Common myeloid progenitor, CD34-positive (primary cell): ENCODE data around the gene DPM2.

ENCODE experiments used
- CTCF ChIA-PET: fragments of 350-600 bp; sonication (Branson Sonifier 250); formaldehyde crosslinking; loops from one replicate; lab custom pipeline; 2021; ENCODE audit warnings: antibody characterized with exemption; lab: Charles Lee
- POLR2A ChIA-PET: fragments of 350-600 bp; sonication (Branson Sonifier 250); formaldehyde crosslinking; loops from one replicate; lab custom pipeline; 2021; ENCODE audit warnings: antibody characterized with exemption; lab: Charles Lee
- DNase-seq, 3 donors: peaks; one replicate each; pipeline versions ENCODE4 v3.0.0 to v3.0.0-alpha.2; 2013
- H3K27ac ChIP-seq, 2 experiments: 1 replicate in 1 of 2; 2 replicates in 1 of 2; pipeline ENCODE4 v1.7.0; 2013; ENCODE audit warnings: inconsistent platforms in 2 of 2, low read length in 2 of 2, mild to moderate bottlenecking in 2 of 2, low read depth in 1 of 2, moderate library complexity in 1 of 2; ENCODE audit not compliant: severe bottlenecking in 2 of 2, insufficient read depth in 1 of 2, poor library complexity in 1 of 2
- H3K27me3 ChIP-seq, 5 experiments: replicated peaks in 2 of 5; 1 replicate in 3 of 5; 2 replicates in 2 of 5; pipeline versions ENCODE4 v1.6.1 to v1.7.0; 2013; ENCODE audit warnings: low read length in 4 of 5, mild to moderate bottlenecking in 2 of 5, moderate library complexity in 2 of 5, inconsistent platforms in 1 of 5; ENCODE audit not compliant: insufficient read depth in 5 of 5, control insufficient read depth in 4 of 5
- H3K36me3 ChIP-seq, 4 experiments: 1 replicate in 2 of 4; 2 replicates in 2 of 4; pipeline versions ENCODE4 v1.6.1 to v1.7.0; 2013; ENCODE audit warnings: low read length in 3 of 4, control low read depth in 1 of 4, mild to moderate bottlenecking in 1 of 4; ENCODE audit not compliant: control insufficient read depth in 4 of 4, insufficient read depth in 4 of 4
- H3K4me1 ChIP-seq, 4 experiments: 1 replicate in 3 of 4; 2 replicates in 1 of 4; pipeline versions ENCODE4 v1.6.1 to v1.7.1; 2013; ENCODE audit warnings: low read length in 3 of 4, mild to moderate bottlenecking in 3 of 4, control low read depth in 1 of 4, inconsistent platforms in 1 of 4, moderate library complexity in 1 of 4; ENCODE audit not compliant: control insufficient read depth in 4 of 4, insufficient read depth in 4 of 4; ENCODE audit errors: control extremely low read depth in 1 of 4
- H3K4me3 ChIP-seq, 7 experiments: 1 replicate in 4 of 7; 2 replicates in 3 of 7; pipeline versions ENCODE4 v1.5.1 to v1.7.0; 2013; ENCODE audit warnings: mild to moderate bottlenecking in 7 of 7, low read length in 6 of 7, moderate library complexity in 6 of 7, inconsistent platforms in 2 of 7, low read depth in 2 of 7, control low read depth in 1 of 7; ENCODE audit not compliant: insufficient read depth in 4 of 7, control insufficient read depth in 1 of 7; ENCODE audit errors: extremely low read depth in 1 of 7
- H3K9me3 ChIP-seq, 5 experiments: 1 replicate in 4 of 5; 2 replicates in 1 of 5; pipeline versions ENCODE4 v1.6.1 to v1.7.1; 2013; ENCODE audit warnings: low read length in 4 of 5, mild to moderate bottlenecking in 2 of 5, inconsistent platforms in 1 of 5, low read depth in 1 of 5, moderate library complexity in 1 of 5; ENCODE audit not compliant: control insufficient read depth in 4 of 5, insufficient read depth in 2 of 5; ENCODE audit errors: control extremely low read depth in 1 of 5
- WGBS: methylation state at CpG from one replicate; pipeline ENCODE4 v1.1.5; 2013; ENCODE audit not compliant: insufficient coverage; 5-methylcytosine and 5-hydroxymethylcytosine counted together

The DPM2 gene

DNA sequence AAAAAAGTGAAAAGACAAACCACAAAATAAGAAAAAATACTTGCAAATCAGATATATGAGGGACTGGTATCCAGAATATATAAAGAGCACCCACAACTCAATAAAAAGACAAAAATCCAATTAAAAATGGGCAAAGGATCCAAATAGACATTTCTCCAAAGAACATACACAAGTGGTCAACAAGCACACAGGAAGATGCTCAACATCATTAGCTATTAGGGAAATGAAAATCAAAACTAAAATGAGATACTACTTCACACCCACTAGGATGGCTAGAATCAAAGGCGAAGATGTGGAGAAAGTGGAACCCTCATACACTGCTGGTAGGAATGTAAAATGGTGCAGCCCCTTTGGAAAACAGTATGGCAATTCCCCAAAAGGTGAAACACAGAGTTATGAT lies 21.1 kb upstream of the DPM2 start:
- H3K4me3 ChIP-seq: no peak overlapping the region
- DNase-seq: no peak
- H3K27me3 ChIP-seq: no peaks in the 10 kb centered on the region
- ChIA-PET POLR2A (interaction anchor here (0.7 kb wide), 1 partner anchor 283 kb away, joined by 3 read pairs; no protein-coding TSS in a partner anchor), CTCF (interaction anchor here (1.5 to 8.3 kb wide), 3 partner anchors 16 to 78 kb away, joined by 3 to 80 read pairs (median 49); no protein-coding TSS in a partner anchor)
- no CpG with 5 or more reads among the region's 1 CpG for WGBS
- no peak overlapping the region for H3K27ac ChIP-seq
- peaks cover 0 to 2% (median 0%) of the 10 kb centered on the region in 4 experiments for H3K36me3 ChIP-seq
- H3K9me3 ChIP-seq: no peaks in the 10 kb centered on the region
- H3K4me1 ChIP-seq: peaks cover 0 to 9% (median 5%) of the 10 kb centered on the region in 4 experiments

DNA sequence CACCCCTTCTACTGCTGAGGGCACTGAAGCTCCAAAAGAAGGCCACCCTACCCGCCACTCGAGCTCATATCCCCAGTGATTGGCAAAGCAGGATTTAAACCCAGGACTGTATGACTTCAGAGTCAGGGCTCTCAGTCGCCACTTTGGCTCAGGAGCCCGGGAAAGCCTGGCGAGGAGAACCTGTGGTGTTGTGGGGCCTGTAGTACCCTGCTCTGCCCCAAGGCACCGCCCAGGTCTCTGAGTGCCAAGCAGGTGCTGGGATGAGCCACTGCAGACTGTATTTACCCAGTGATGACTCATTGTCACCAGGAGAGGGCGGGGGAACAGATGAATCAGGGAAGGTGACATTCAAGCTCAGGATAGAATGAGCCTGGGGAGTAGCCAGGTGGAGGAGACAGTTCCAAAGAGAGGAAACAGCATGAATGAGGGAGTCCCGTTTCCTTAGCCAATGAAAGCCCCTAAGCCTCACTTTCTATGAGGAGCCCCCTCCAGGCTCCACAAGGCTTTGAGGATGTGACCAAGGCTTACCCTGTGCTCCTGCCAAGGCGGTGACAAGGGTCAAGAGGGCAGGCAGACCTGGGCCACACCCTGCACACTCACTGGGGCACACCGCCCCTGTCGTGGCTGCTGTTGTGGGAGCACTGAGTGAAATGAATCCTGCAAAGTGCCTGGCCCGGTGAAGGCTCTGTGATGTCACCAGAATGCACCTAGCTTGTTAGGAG lies 17.8 kb upstream of the DPM2 start:
- POLR2A ChIA-PET: interaction anchor here (0.9 kb wide), 1 partner anchor 71 kb away, joined by 3 read pairs; no protein-coding TSS in a partner anchor
- no peaks in the 10 kb centered on the region for H3K9me3 ChIP-seq
- peak; percentile 58 to 73 (median 70) for DNase-seq
- H3K4me1 ChIP-seq: peaks cover 0 to 9% (median 5%) of the 10 kb centered on the region in 4 experiments
- WGBS: 80% methylated on average over 12 of the region's 12 CpGs
- H3K27ac ChIP-seq: no peak overlapping the region
- no peaks in the 10 kb centered on the region for H3K36me3 ChIP-seq
- no peaks in the 10 kb centered on the region for H3K27me3 ChIP-seq
- no peak overlapping the region for H3K4me3 ChIP-seq
- CTCF ChIA-PET: interaction anchor here (1.0 to 8.3 kb wide), 15 partner anchors 10 to 149 kb away, joined by 3 to 80 read pairs (median 4); no protein-coding TSS in a partner anchor

DNA sequence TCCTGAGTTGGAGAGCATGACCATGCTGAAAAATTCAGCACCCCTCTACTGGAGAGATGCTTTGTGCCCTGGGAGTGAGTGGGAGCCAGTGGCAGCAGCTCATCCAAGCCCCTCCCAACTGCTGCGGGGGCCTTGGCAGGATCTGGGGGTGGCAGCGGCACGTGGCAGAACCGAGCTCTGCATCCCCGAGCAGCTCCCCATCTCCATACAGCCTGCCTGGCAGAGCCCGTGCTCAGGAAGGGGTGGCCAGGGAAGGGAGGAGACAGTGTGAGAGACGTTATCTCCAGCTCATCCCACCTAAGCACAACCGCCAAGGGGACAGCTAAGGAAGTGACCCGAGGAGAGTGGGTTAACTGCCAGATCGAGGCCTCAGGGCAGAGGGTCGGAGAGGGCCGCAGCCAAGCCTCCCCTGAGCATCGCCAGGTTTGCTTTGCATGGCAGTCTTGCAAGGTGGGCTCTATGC lies 17.2 kb upstream of the DPM2 start:
- Histone ChIP-seq H3K4me3 (no peak overlapping the region), H3K9me3 (no peaks in the 10 kb centered on the region), H3K36me3 (no peaks in the 10 kb centered on the region), H3K4me1 (peaks cover 0 to 10% (median 5%) of the 10 kb centered on the region in 4 experiments), H3K27me3 (no peaks in the 10 kb centered on the region), H3K27ac (no peak overlapping the region)
- ChIA-PET CTCF (interaction anchor here (1.0 to 8.3 kb wide), 15 partner anchors 12 to 196 kb away, joined by 3 to 80 read pairs (median 4); no protein-coding TSS in a partner anchor), POLR2A (interaction anchor here (0.9 kb wide), 1 partner anchor 71 kb away, joined by 3 read pairs; no protein-coding TSS in a partner anchor)
- WGBS: 89% methylated on average over 8 of the region's 13 CpGs
- DNase-seq: no peak

DNA sequence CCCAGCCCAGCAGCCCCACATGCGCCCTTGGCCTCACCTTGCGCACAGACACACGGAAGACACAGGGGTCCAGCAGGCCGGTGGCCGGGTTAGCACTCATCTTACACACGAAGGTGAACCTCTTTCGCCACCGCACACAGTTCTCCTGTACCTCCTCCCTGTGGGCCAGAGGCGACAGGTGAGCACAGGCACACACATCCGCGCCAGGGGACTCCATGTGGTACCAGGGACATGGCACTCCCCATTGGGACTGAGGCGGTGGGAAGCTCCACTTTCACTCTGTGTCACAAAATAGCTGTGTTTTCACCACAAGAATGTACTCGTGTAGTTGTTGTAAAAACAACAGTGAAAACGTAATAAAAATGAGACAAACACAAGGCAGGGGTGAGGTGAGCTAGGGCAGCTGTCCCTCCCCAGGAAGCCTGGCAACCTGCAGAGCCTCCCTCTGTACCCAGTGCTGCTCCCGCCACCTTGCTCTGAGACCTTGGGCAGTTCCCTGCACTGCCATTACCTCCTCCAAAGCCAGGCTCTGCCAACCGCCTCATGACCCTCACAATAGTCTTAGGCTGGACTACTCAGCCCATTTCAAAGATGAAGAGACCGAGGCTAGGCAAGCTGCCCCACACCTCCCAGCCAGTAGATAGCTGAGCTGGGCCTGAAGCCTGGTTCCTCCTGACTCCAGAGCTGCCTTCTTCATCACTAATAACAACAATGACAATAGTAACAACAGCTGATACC lies 16.3 kb upstream of the DPM2 start:
- POLR2A ChIA-PET: no interaction called here
- 98% methylated on average over 17 of the region's 17 CpGs for WGBS
- no peak overlapping the region for H3K27ac ChIP-seq
- no peak overlapping the region for H3K4me3 ChIP-seq
- CTCF ChIA-PET: interaction anchor here (1.1 to 8.3 kb wide), 10 partner anchors 11 to 197 kb away, joined by 3 to 80 read pairs (median 4); no protein-coding TSS in a partner anchor
- DNase-seq: no peak
- H3K36me3 ChIP-seq: no peaks in the 10 kb centered on the region
- no peaks in the 10 kb centered on the region for H3K27me3 ChIP-seq
- H3K9me3 ChIP-seq: no peaks in the 10 kb centered on the region
- peaks cover 0 to 17% (median 7%) of the 10 kb centered on the region in 4 experiments for H3K4me1 ChIP-seq

DNA sequence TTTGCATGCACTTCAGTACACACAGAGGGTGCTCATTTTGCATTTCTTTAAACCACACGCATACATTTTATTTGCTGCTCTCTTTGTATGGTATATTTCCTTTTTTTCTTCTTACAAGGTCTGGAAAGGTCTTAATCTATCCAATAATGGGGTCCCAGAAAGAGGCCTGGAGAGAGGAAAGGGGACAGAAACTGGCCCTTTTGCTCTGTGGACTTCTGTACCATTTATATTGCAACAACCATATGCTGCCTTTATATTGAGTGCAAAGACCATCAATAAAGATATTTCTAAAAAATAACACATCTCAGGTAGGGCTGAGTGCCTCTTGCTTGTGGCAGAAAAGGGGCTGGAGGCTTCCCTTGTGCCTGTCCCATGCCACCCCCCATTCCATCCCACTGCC lies 15.5 kb upstream of the DPM2 start:
- H3K4me1 ChIP-seq: peaks cover 0 to 17% (median 7%) of the 10 kb centered on the region in 4 experiments
- H3K36me3 ChIP-seq: no peaks in the 10 kb centered on the region
- CTCF ChIA-PET: interaction anchor here (1.1 to 8.3 kb wide), 5 partner anchors 10 to 165 kb away, joined by 3 to 80 read pairs (median 4); no protein-coding TSS in a partner anchor
- DNase-seq: no peak
- no CpG with 5 or more reads among the region's 1 CpG for WGBS
- POLR2A ChIA-PET: no interaction called here
- no peak overlapping the region for H3K4me3 ChIP-seq
- H3K27ac ChIP-seq: no peak overlapping the region
- no peaks in the 10 kb centered on the region for H3K9me3 ChIP-seq
- H3K27me3 ChIP-seq: no peaks in the 10 kb centered on the region

DNA sequence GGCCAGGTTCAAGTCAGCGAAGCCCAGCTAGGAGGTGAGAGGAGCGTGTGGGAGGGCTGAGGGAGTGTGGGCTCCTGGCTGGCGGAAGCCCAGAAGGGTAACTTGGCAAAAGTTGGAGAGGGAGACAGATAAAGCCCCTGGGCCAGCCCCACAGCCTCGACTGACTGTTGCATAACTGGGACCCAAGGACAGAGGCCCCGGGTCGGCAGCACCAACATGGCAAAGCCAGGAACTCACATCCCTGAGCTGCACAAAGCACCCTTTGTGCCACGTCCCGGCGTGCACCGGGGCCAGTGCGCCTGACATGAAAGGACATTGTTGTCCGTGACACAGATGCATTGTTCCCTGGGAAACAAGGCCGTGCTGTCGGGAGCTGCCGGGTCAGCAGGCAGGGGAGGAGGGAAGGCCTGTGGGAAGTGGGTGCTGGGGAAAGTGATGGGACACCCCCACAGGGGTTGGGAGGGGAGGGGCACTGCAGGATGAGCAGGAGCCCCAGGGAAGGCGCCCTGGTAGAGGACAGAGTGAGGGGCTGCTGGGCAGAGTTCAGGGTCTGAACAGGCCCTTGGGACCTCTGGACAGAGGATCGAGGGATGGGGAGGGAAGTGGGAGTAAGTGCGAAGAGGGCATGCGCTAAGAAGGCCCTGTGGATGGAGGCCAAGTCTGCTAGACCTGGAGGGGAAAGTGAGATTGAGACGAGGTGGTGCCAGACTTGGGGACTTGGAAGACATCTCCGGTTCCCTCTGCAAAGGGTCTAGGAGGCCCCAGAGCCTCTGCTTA lies 13.0 kb upstream of the DPM2 start:
- Histone ChIP-seq H3K36me3 (peaks cover 0 to 1% (median under 1%) of the 10 kb centered on the region in 4 experiments), H3K27ac (no peak overlapping the region), H3K4me3 (no peak overlapping the region), H3K27me3 (no peaks in the 10 kb centered on the region), H3K4me1 (peaks cover 0 to 14% (median 6%) of the 10 kb centered on the region in 4 experiments), H3K9me3 (no peaks in the 10 kb centered on the region)
- ChIA-PET POLR2A (no interaction called here), CTCF (interaction anchor here (1.1 to 14.2 kb wide), 5 partner anchors 9 to 167 kb away, joined by 3 to 245 read pairs (median 5); no protein-coding TSS in a partner anchor)
- DNase-seq: no peak
- 95% methylated on average over 21 of the region's 21 CpGs for WGBS
